MM.1S (cell line): ENCODE results near the gene SRSF7.
A peak's percentile ranks its signal among the peaks of the same experiment; 100 is the strongest.

Source experiments
- DNase-seq: peaks from one replicate; pipeline ENCODE4 v3.0.0-alpha.2; 2015
- H2AFZ ChIP-seq: fragments of 300-600 bp; sonication (generic); 2 replicates; pipeline ENCODE4 v1.6.0; 2016; ENCODE audit warnings: antibody characterized with exemption, low read length
- H3F3A ChIP-seq: fragments of 300-600 bp; sonication (generic); 2 replicates; pipeline ENCODE4 v1.6.1; 2016; ENCODE audit warnings: mild to moderate bottlenecking, antibody characterized with exemption, low read length, moderate library complexity, mixed read lengths; ENCODE audit not compliant: insufficient read depth
- H3K27ac ChIP-seq: fragments of 300-600 bp; sonication (generic); 2 replicates; pipeline ENCODE4 v1.5.1; 2016; ENCODE audit warnings: mild to moderate bottlenecking, low read length
- H3K27me3 ChIP-seq: fragments of 300-600 bp; sonication (generic); replicated peaks from 2 replicates; pipeline ENCODE4 v1.6.0; 2016; ENCODE audit warnings: low read length; ENCODE audit not compliant: insufficient read depth
- H3K36me3 ChIP-seq: fragments of 300-600 bp; sonication (generic); replicated peaks from 2 replicates; pipeline ENCODE4 v1.6.1; 2016; ENCODE audit warnings: mild to moderate bottlenecking, low read length, mixed read lengths; ENCODE audit not compliant: insufficient read depth
- H3K4me1 ChIP-seq: fragments of 300-600 bp; sonication (generic); 2 replicates; pipeline ENCODE4 v1.6.1; 2016; ENCODE audit warnings: low read length, mixed read lengths
- H3K4me2 ChIP-seq: fragments of 300-600 bp; sonication (generic); 2 replicates; pipeline ENCODE4 v1.6.0; 2016; ENCODE audit warnings: low read depth, low read length
- H3K4me3 ChIP-seq: fragments of 300-600 bp; sonication (generic); 2 replicates; pipeline ENCODE4 v1.5.1; 2016; ENCODE audit warnings: low read length, mixed read lengths
- H3K79me2 ChIP-seq: fragments of 300-600 bp; sonication (generic); 2 replicates; pipeline ENCODE4 v1.6.1; 2016; ENCODE audit warnings: mixed run types, low read length, mixed read lengths
- H3K9ac ChIP-seq: fragments of 300-600 bp; sonication (generic); 2 replicates; pipeline ENCODE4 v1.6.1; 2016; ENCODE audit warnings: low read length, mixed read lengths
- H3K9me2 ChIP-seq: fragments of 300-600 bp; sonication (generic); replicated peaks from 2 replicates; pipeline ENCODE4 v1.6.1; 2016; ENCODE audit warnings: mild to moderate bottlenecking, low read length, mixed read lengths; ENCODE audit not compliant: insufficient read depth
- H3K9me3 ChIP-seq: fragments of 300-600 bp; sonication (generic); replicated peaks from 2 replicates; pipeline ENCODE4 v1.6.1; 2016; ENCODE audit warnings: mild to moderate bottlenecking, low read length, mixed read lengths; ENCODE audit not compliant: insufficient read depth
- H4K20me1 ChIP-seq: fragments of 300-600 bp; sonication (generic); 2 replicates; pipeline ENCODE4 v1.6.1; 2016; ENCODE audit warnings: mild to moderate bottlenecking, low read length, moderate library complexity, mixed read lengths; ENCODE audit not compliant: insufficient read depth
- EZH2 ChIP-seq: fragments of 300-600 bp; sonication (generic); optimal IDR thresholded peaks from 2 replicates; pipeline ENCODE3; 2017; ENCODE audit warnings: low read depth, mild to moderate bottlenecking, antibody characterized with exemption, low read length, mixed read lengths
- EZH2phosphoT487 ChIP-seq: fragments of 300-600 bp; sonication (generic); IDR thresholded peaks from 2 replicates; pipeline ENCODE4 v1.6.1; 2018; ENCODE audit warnings: antibody characterized with exemption, low read length
- TF ChIP-seq, protein P1 (sequence below): fragments of 300-600 bp; sonication (generic); IDR thresholded peaks from 2 replicates; pipeline ENCODE4 v1.5.1; 2016; ENCODE audit warnings: antibody characterized with exemption, low read length, mixed read lengths

The SRSF7 gene

GRCh38 chr2:38750011-38750890 is 910 bp downstream of the SRSF7 start:
- H3K9me3 ChIP-seq, result no peaks in the 10 kb centered on the region
- H4K20me1 ChIP-seq, result peaks cover 44% of the 10 kb centered on the region
- no peaks in the 10 kb centered on the region for H3K27me3 ChIP-seq
- H3K79me2 ChIP-seq, result peaks cover 59% of the 10 kb centered on the region
- H3K36me3 ChIP-seq, result peaks cover 37% of the 10 kb centered on the region
- H2AFZ ChIP-seq, result no peak overlapping the region
- no peak for TF ChIP-seq EZH2phosphoT487
- TF ChIP-seq, protein P1, sequence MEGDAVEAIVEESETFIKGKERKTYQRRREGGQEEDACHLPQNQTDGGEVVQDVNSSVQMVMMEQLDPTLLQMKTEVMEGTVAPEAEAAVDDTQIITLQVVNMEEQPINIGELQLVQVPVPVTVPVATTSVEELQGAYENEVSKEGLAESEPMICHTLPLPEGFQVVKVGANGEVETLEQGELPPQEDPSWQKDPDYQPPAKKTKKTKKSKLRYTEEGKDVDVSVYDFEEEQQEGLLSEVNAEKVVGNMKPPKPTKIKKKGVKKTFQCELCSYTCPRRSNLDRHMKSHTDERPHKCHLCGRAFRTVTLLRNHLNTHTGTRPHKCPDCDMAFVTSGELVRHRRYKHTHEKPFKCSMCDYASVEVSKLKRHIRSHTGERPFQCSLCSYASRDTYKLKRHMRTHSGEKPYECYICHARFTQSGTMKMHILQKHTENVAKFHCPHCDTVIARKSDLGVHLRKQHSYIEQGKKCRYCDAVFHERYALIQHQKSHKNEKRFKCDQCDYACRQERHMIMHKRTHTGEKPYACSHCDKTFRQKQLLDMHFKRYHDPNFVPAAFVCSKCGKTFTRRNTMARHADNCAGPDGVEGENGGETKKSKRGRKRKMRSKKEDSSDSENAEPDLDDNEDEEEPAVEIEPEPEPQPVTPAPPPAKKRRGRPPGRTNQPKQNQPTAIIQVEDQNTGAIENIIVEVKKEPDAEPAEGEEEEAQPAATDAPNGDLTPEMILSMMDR, result no peak
- TF ChIP-seq EZH2, result no peak
- H3F3A ChIP-seq, result peaks cover 42% of the 10 kb centered on the region
- H3K4me3 ChIP-seq, result peak overlapping the region; percentile 97
- H3K27ac ChIP-seq, result peak overlapping the region; percentile 88
- peak overlapping the region; percentile 99 for H3K9ac ChIP-seq
- H3K4me1 ChIP-seq, result peaks cover 41% of the 10 kb centered on the region
- peak; percentile 57 for DNase-seq
- H3K4me2 ChIP-seq, result peak overlapping the region; percentile 90
- no peaks in the 10 kb centered on the region for H3K9me2 ChIP-seq

- H3K27ac ChIP-seq, result peak overlapping the region; percentile 8; the same call in 1 of the 2 replicates
- H3K4me3 ChIP-seq, result peak overlapping the region; percentile 97
- DNase-seq, result no peak
- peak overlapping the region; percentile 90 for H3K4me2 ChIP-seq
- peaks cover 40% of the 10 kb centered on the region for H3K4me1 ChIP-seq
- peaks cover 70% of the 10 kb centered on the region for H3K79me2 ChIP-seq
- H3K9me3 ChIP-seq, result no peaks in the 10 kb centered on the region
- TF ChIP-seq, protein P1, result no peak
- no peak for TF ChIP-seq EZH2phosphoT487
- TF ChIP-seq EZH2, result no peak
- H3F3A ChIP-seq, result peaks cover 51% of the 10 kb centered on the region
- peaks cover 47% of the 10 kb centered on the region for H3K36me3 ChIP-seq
- no peak overlapping the region for H2AFZ ChIP-seq
- H3K9me2 ChIP-seq, result no peaks in the 10 kb centered on the region
- H4K20me1 ChIP-seq, result peaks cover 55% of the 10 kb centered on the region
- no peaks in the 10 kb centered on the region for H3K27me3 ChIP-seq
- peak overlapping the region; percentile 99; the same call in 1 of the 2 replicates for H3K9ac ChIP-seq
These were observed 2.0 kb downstream of the SRSF7 start for GRCh38 chr2:38748943-38749804.

DNA sequence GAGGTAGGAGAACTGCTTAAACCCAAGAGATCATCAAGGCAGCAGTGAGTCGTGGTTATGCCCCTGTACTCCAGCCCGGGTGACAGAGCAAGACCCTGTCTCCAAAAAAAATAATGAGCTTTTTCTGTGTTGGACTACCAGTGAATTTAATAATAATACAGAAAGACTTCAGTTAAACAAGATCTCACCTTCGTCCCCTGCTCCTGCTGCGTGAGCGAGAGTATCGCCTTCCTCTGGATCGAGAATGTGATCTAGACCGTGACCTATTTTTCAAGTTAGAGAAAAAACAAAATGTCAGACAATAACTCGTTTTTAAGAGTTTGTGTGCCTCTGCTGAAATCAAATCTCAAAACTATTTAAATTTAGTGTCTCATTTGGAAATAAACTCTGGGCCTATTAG is 2.8 kb downstream of the SRSF7 start:
- Histone ChIP-seq H3K9ac (no peak overlapping the region), H3K27ac (no peak overlapping the region), H4K20me1 (peaks cover 58% of the 10 kb centered on the region), H3K36me3 (peaks cover 49% of the 10 kb centered on the region), H3K9me2 (no peaks in the 10 kb centered on the region), H2AFZ (no peak overlapping the region), H3K79me2 (peaks cover 77% of the 10 kb centered on the region), H3F3A (peaks cover 55% of the 10 kb centered on the region), H3K4me3 (no peak overlapping the region), H3K27me3 (no peaks in the 10 kb centered on the region), H3K4me1 (peaks cover 37% of the 10 kb centered on the region), H3K9me3 (no peaks in the 10 kb centered on the region), H3K4me2 (peak overlapping the region; percentile 8; the same call in 1 of the 2 replicates)
- TF ChIP-seq, protein P1, result no peak
- TF ChIP-seq EZH2phosphoT487, result no peak
- no peak for TF ChIP-seq EZH2
- DNase-seq, result no peak
